DMS 273 treated with DMSO at 0.1 percent for 48 hours (cell line): Measurements from ENCODE around the gene NPY1R.

ENCODE experiments used
- DNase-seq: peaks from one replicate; lab custom pipeline; 2025; lab: John Stamatoyannopoulos, UW

The NPY1R gene

DNA sequence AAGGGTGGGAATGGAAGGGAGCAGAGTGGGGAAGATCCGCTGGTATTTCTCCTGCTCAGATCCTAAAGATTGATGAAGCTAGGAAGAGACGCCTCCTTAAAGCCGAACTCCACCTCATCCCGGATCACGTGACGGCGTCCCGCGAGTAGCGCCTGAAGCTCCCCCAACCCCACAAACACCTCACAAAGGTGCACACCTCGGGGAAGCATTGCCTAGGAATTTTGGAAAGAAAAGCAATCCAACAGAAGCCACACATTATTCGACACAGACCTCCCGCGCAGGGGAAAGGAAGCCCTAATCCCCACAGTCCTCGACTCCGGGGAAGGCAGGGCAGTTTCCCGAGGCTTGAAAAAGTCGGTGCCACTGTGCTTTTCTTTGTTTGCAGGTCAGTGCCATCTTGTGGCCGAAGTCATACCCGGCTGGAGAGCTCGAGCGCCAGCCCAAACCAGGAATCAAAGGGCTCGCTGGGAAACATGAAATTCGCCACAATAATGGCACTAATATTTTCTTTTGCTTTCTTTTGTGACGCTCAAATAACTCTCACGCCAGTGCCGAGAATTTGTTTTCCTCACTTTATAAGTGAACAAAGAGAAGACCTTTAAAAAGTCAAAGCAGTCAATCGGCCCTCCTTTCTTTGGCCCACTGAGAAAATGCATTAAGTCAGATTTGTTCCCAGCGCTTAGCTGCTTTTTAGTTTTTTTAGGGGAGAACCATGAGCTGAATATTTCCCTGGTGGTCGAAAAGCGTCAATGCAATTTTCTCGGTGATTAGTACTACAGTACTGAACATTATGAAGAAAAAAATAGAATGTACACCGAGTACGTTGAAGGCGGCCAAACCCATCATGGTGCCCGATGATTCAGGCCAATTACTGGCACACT, at the start of gene NPY1R:
Gene NPY1R (minus strand): TSS at position 71 of the 881 bp plus-strand sequence. CDS start 6,042 bp downstream, outside the sequence.
- peak; percentile 27 for DNase-seq

DNA sequence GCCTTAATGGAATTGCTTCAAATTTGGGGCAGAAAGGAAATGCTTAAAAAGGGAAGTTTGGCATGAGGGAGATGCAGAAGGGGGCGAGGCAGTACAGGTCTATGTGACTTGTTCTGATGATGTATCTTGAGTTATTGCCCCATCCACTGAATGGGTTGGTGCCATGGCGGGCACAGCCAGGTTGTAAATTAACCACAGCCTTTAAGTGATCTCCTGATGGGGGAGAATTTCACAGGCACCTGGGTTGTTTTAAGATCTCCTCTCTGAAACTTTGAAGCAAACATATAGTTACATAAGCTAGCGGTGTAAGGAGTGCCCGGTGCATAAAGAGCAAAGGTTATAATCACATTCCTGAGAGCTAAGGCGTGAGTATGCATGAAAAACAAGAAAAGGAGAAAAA, 48.3 kb upstream of the NPY1R start:
- DNase-seq: no peak

DNA sequence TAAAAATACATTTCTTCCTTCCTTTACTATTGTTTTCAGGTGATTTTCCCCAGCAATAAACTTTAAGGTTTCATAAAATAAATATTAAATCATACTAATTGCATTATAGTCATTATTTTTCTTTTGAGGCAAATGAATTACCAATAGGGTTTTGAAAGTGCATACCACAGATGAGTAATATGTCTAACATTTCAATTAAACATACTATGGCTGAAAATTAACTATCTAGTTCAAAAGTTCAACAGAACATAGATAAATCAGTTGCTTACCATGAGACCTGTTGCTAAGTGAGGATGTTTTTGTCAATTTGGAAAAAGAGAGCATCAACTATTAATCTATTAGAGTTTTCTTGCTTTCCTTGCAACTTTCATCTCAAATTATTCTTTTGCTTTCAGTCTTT, 46.3 kb upstream of the NPY1R start:
- no peak for DNase-seq

DNA sequence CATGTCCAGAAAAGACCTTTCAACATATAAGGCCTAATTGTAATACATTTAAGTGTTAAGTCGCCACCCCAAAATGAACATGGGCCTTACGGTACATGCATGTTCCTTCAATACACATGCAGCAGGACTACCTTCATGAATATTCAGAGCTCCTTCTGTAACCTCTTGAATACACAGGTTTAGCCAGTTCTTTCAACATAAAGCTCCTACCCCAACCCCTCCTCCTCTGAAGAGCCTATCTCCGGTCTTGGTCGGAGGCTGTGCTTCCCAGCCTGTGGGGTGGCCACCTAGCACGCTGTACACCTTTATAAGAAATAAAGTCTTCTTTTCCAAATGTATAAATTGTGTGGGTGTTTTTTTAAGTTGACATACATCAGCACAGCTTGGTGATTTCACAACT, 39.6 kb upstream of the NPY1R start:
- no peak for DNase-seq

DNA sequence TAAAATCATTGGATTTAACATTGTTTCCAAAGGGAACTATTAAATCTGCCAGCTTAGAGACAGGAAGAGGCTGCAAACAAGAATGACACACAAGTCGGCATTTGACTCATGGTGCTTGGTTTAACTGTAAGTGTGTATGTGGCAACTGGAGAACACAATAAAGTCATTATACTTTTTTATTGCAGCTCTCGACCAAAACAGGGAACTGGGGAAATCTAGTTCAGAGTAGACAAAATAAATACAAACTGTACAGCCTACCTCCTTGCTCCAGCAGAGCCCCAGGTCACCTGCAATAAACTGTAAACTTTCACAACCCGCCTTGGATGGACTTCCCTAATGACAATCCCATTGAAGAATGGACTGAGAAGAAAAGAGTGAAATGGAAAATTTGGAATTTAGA, 35.3 kb upstream of the NPY1R start:
- no peak for DNase-seq

DNA sequence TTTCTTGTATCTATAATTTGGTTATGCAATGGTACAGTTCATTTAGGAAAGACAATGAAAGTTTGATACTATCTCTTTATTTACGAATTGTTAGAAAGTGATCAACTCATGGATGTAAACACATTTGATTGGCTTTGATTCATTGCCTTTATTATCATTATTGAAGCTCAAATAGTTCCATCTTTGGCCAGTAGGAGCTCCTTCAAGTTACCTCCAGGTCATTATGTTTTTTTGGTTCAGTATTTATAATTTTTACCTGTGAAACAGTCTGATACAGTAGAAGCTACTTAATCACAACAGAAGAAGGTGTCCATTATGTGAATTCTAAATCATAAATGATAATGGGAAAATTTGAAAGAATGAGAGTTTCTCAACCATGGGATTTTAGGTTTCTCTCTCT, 23.7 kb upstream of the NPY1R start:
- DNase-seq: no peak

DNA sequence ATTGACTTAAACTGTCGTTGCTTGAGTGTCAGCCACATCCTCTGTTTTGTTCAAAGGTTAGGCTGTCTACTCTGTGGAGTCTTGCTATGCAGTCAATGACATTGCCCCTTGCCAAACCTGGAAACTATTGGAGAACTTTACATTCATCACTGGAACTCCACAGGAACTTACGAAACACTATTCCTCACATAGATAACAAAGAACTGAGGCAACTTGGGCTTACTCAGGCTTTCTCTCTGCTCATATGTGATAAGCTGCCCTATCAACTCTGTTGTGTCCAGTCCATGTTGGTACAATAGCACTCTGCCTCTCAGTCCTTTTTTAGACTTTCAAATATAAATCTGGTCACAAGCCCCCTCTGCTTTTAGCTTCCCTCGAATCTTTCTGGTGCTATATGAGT, 20.7 kb upstream of the NPY1R start:
- no peak for DNase-seq

DNA sequence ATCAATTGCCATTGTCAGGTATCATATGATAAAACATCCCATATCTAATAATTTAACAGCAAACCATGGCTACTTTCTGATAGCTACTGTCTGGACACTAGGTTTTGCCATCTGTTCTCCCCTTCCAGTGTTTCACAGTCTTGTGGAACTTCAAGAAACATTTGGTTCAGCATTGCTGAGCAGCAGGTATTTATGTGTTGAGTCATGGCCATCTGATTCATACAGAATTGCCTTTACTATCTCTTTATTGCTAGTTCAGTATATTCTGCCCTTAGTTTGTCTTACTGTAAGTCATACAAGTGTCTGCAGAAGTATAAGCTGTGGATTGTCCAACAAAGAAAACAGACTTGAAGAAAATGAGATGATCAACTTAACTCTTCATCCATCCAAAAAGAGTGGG, 18.3 kb upstream of the NPY1R start:
- DNase-seq: no peak

DNA sequence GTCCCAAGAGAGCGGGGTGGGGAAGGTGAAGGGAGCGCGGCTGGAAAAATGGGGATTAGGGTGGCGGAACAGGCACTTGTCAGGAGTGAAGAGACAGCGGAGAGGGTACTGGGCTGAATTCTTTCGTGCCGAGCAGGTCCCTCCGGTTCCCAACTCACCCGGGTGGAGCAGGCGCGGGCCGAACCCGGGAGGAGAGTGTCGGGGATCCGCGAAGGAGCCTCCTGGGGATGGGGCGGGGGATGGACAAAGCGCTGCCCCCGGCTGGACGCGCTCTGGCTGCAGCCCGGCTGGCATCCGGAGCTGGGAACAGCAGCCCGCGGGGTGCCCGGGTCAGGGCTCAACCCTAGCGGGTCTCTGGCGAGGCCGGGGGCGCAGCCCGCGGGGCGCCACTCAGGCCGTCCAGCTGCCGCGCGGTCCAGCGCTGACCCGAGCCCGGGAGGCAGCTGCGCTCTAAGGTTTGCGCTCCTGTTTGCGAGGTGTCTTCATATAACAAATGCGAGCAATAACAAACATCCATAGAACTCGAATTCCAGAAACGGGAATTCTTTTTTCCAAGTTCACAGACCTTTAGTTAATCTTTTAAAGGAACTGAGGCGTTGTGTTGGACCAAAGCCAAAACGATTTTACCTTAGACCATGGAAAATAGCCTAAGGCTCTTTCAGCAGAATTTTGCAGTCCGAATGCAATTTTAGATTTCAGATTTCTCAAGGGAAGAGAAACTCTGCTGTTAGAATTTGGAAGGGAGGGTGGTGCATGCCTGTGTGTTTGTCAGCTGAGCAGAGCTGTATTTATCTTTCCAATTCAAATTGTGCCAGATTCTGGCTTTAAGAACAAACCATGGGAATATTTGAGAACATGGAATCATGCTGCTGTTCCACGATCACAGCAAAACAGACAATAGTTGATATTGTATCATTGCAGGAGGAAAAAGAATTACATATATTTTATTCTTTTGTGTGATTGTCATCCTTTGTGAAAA, 12.0 kb upstream of the NPY1R start:
- no peak for DNase-seq

DNA sequence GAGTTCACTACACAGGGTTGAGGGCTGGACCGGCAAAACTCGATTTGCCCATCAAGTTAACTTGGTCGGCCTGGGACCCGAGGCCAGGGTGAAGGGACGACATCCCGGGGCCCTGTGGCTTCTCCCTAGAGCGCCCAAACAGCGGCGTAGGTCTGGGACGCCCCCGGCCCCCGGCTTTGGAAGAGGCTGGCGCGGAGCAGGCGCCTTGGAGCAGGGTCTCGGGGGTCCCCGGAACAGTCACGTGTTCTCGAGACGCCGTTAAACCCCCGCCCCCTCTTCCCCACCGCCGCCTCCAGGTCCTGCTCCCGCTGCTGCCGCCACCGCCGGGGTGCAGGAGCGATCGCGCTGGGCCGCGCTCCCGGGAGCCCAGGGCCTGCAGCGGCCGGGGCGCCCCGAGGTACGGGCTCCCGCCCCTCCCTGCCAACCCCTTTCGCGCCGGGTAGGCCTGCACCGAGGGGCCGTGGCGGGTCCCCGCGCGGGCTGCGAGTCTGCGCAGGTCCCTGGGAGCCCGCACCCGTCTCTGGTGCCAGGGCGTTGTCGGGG, 11.3 kb upstream of the NPY1R start, which contains the start of gene NPY5R:
Gene NPY5R (plus strand): TSS at position 289 of the 543 bp plus-strand sequence. CDS start 6,382 bp downstream, outside the sequence.
- DNase-seq: no peak

DNA sequence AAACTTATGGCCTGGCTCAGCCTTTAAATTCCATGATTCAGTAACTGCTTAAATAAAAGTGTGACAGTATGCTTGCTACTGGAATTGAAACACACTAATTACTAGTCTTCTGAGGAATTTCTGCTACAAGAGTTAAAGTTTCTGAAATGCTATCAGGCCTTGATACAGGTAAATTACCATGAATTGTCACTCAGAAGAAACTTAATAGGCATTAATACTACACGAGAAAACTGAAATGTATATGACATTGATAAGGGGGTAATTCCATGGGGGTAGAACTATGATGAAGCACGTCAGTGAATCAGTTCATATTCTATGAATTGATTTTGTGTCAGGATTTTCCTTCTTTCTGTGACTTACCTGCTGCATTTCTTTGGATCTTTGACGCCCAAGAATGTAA, 3.0 kb upstream of the NPY1R start:
- no peak for DNase-seq

DNA sequence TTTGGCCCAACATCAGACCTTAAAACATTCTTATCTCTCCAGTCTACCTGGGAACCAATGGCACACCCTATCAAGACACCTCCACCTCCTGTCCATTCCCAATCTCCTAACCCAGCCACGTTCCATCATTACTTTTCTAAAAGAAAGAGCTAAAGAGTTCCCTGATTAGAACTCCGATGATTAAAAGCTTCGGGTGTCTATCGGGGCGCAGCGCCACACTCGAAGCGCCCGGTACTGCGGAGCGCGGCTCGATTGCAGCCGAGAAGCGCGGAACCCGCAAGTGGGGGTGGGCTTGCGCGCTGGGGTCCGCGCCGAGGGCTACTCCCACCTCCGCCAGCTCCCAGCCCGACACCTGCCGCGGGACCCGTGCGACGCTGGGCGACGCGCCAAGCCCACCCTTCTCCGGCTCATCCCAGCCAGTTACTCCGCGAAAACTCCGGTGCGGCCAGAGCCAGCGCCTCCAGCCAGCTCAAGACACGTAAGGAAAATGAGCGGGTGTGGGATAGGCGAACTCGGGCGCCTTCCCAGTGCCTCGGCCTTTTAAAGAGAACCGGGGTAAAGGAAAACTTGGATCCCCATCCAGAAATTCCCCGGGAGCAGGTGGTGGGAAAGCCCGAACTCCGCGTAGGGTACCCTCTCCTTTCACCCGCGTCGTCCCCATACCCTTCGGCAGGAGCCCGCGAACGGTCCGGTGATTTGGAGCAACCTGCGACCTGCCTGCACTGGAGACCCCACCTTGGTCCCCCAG, 593 bp downstream of the NPY1R start:
- DNase-seq: no peak

DNA sequence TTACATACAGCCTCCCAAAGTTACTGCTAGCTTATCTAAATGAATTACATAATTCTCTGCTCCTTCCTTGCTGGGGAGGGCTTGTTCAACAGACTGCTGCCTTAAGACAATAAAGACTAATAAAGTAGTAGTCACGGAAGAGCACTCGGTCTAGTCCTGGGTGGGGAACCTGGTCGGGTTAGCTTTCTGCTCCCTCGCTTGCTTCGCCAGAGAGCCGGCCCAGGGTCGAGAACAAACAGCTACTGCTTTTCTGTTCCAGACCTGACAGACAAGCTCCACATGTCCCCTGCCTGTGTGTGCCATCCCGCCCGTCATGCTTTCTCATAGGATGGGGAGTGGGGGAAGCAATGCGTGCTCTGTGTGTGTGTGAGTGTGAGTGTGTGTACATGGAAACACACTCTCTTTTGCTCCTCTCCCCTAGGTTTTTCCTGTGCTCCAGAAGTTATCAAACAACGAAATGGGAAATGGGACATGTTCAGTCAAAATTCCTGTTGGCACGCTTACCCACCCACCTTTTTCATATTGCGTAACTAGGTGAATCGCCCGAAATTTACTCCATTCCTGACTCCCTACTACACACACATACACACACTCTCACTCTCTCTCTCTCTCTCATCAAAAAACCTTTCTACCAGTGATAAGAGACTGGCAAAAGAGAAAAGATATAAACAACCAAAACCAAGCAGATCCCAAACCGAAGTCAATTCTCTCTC, 1.3 kb downstream of the NPY1R start:
- DNase-seq: no peak

DNA sequence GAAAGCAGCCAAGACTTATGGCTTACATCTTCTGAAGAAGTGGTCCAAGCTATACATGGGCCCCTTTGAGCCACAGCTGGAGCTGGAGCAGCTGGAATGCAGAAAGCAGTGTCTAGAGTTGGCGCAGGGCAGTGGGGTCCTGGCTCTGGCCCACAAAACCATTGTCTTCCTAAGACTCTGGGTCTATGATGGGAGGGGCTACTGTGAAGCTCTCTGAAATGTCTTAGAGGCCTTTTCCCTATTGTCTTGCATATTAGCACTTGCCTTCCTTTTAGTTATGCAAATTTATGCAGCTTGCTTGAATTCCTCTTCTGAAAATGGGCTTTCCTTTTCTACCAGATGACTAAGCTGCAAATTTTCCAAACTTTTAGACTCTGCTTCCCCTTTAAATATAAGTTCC, 15.3 kb downstream of the NPY1R start:
- no peak for DNase-seq

DNA sequence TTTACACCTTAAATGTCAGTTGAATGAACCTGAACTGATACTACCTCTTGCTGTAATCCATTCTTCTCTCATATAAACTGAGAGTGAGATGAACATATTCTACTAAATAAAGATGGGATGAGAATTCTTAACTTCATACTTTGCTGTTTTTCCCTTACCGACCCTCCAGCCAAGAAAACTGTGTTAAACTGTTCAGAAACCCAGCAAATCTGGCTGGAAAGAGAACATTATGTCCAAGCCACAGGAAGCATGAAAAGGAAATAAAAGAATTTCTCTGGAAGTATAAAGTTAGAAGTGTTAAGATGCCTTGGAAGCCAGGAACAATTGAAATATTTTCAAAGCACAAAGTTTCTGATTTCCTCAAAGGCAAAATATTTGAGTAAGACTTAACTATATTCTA, 22.9 kb downstream of the NPY1R start:
- DNase-seq: no peak

DNA sequence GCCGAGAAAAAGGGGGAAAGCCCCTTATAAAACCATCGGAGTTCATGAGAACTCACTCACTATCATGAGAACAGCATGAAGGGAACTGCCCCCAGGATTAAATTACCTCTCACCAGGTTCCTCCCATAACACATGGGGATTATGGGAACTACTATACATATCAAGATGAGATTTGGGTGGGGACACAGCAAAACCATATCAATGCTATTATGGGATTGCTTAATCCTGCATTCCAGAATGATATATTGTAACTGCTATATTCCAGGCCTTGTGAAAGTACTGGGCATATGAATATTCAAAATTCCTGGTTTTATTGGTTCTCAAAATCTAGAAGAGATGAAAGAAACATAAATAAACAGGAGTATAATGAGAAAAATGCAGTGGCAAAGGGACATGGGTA, 29.3 kb downstream of the NPY1R start:
- no peak for DNase-seq

DNA sequence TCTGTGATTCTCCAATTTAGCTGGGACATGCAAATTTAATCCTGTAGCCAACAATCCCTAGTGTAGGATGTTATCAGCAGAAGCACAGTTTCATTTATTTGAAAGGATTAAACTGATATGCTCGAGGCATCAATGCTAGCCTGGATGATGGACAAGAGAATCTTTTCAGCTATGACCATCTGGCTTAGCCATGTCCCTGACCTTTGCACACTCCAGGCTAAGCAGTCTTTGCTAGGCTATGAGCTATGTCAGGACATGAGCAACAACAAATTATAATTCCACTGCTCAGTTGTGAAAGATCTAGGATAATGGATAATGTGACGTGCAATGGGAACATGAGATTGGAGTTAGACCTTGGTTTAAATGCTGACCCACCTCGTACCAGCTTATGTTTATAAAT, 32.0 kb downstream of the NPY1R start:
- DNase-seq: no peak

DNA sequence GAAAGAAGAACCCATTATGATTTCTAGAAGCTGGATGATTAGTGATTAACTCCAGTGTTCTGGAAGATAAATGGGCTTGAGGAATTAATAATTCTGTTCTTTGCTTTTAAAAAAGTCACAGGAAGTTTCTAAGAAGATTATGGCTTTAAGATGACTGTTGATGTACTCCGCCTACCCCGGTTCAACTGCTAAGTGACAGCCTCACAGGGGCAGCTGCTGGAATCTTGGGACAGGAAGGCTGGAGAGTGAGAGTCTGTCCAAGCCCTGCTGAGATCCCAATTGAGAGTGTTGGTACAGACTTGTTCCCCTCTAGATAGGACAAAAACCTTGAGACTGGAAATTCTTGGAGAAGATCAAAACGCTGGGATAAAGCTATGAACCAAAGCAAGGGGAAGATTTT, 37.3 kb downstream of the NPY1R start:
- no peak for DNase-seq

DNA sequence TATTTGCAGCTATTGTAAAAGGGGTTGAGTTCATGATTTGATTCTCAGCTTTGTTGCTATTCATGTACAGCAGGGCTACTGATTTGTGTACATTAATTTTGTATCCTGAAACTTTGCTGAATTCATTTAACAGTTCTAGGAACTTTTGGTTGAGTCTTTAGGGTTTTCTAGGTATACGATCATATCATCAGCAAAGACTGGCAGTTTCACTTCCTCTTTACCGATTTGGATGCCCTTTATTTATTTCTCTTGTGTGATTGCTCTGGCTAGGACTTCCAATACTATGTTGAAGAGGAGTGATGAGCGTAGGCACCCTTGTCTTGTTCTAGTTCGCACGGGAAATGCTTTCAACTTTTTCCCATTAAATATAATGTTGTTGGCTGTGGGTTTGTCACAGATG, 48.1 kb downstream of the NPY1R start:
- DNase-seq: no peak

DNA sequence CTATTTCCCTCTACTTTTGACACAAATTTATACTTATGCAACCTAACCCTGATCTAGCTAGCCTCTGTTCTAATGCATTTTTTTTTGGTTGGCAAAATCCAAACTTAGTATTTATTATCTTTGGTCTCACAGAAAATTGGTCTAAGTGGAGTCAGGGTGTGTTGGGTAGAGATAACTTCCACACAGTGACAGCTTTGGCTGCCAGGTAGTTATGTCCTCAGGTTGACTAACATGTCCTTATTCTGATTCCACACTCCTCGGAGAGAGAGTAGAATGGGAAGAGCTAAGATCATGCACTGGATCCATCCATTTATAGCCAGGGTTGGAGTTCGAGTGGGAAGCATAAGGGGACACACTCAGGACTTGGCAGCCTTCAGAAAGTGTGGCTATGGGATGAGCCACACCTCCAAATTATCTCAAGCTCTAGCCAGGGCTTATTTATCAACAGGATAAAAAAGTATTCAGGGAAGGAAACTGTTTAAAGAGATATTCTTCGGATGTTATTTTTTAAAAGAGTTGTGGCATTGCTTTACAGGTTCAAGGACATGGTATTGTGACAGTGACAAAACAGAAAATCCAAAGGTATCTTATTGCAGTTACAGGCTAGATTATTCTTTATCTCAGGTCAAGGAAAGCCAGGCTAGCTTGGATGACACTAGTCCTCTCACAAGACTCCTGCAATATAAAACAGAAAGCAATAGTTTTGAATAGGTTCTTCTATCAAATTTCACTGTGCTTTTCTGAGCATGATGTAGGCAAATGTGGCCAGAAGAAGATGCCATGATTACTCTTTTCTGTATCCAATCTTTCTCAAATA, 51.5 kb downstream of the NPY1R start:
- DNase-seq: no peak
